Suprapubic skin (tissue), 4 donors: ENCODE data around the gene LYST. TPM values are rescaled to one million over a fixed set of nuclear protein-coding genes. Genes with fewer than 3 reads are reported as not detected.
"Not testable (repeated sequence)": the region's sequence is repeated elsewhere in the genome, so short reads cannot be mapped to it uniquely, and the experiment has no call there.

ENCODE experiments used
- DNase-seq, 2 donors: peaks; one replicate each; pipeline ENCODE4 v3.0.0-alpha.2; 2019; ENCODE audit warnings: low spot score in 2 of 2
- H3K27ac ChIP-seq: fragments of 200-600 bp; sonication (generic); one replicate; pipeline ENCODE4 v1.5.1; 2019
- H3K27me3 ChIP-seq: fragments of 200-600 bp; sonication (generic); one replicate; pipeline ENCODE4 v1.5.1; 2019
- H3K36me3 ChIP-seq: fragments of 200-600 bp; sonication (generic); one replicate; pipeline ENCODE4 v1.5.1; 2019
- H3K4me1 ChIP-seq: fragments of 200-600 bp; sonication (generic); one replicate; pipeline ENCODE4 v1.5.1; 2019
- H3K4me3 ChIP-seq: fragments of 200-600 bp; sonication (generic); one replicate; pipeline ENCODE4 v1.5.1; 2019; ENCODE audit warnings: mild to moderate bottlenecking
- H3K9me3 ChIP-seq: fragments of 200-600 bp; sonication (generic); one replicate; pipeline ENCODE4 v1.5.1; 2019
- CTCF ChIP-seq, 2 donors: fragments of 200-600 bp in 1 of 2; fragments of 450-650 bp in 1 of 2; sonication (generic) in 1 of 2; IDR thresholded peaks; one replicate each; pipeline ENCODE4 v1.5.1; 2016 to 2019; ENCODE audit warnings: antibody characterized with exemption in 2 of 2, mild to moderate bottlenecking in 1 of 2, moderate library complexity in 1 of 2
- EP300 ChIP-seq: sonication (generic); formaldehyde crosslinking; IDR thresholded peaks from one replicate; pipeline ENCODE4 v1.6.1; 2017; ENCODE audit warnings: antibody characterized with exemption
- POLR2A ChIP-seq, 2 donors: fragments of 450-650 bp; IDR thresholded peaks; one replicate each; pipeline ENCODE4 v1.6.1; 2017; ENCODE audit warnings: antibody characterized with exemption in 2 of 2, mild to moderate bottlenecking in 2 of 2, moderate library complexity in 2 of 2
- POLR2AphosphoS5 ChIP-seq, 3 donors: sonication (generic); formaldehyde crosslinking; IDR thresholded peaks; one replicate each; pipeline ENCODE4 v1.6.1; 2017; ENCODE audit warnings: antibody characterized with exemption in 3 of 3
- WGBS: methylation state at CpG from one replicate; pipeline ENCODE4 v1.1.5; 2018; 5-methylcytosine and 5-hydroxymethylcytosine counted together
- total RNA-seq, 4 donors: library from RNA; depleted of rRNA; stranded (reverse); fragments of >200 nt; gene quantifications; one replicate each; pipeline ENCODE4 v1.1.0, GENCODE V29; 2016

Gene LYST
- total RNA-seq, 4 donors from 2014 or later, result 40.1 to 118 (median 68.8) TPM

- Histone ChIP-seq H3K4me3 (no peak overlapping the region), H3K9me3 (no peaks in the 10 kb centered on the region), H3K4me1 (no peaks in the 10 kb centered on the region), H3K27me3 (no peaks in the 10 kb centered on the region), H3K27ac (no peak overlapping the region), H3K36me3 (peaks cover 52% of the 10 kb centered on the region)
- no peak for TF ChIP-seq POLR2A (IDR thresholded peaks at IDR 0.05)
- no peak for TF ChIP-seq CTCF (IDR thresholded peaks at IDR 0.05)
- no peak for TF ChIP-seq POLR2AphosphoS5 (IDR thresholded peaks at IDR 0.05)
- no peak for TF ChIP-seq EP300
- no peak for DNase-seq
Measured at GRCh38 chr1:235790123-235790522, 76.6 kb downstream of the LYST start.

- H3K9me3 ChIP-seq, H3K27me3 ChIP-seq, H3K27ac ChIP-seq, DNase-seq, H3K4me1 ChIP-seq, H3K4me3 ChIP-seq: not testable (repeated sequence)
- peaks cover 43% of the 10 kb centered on the region for H3K36me3 ChIP-seq
- WGBS, result 100% methylated on average over 8 of the region's 8 CpGs
Measured at GRCh38 chr1:235786227-235786898, 80.3 kb downstream of the LYST start.

GRCh38 chr1:235784950-235785349 is 81.8 kb downstream of the LYST start:
- 89% methylated on average over 2 of the region's 2 CpGs for WGBS
- TF ChIP-seq EP300 (no peak), POLR2AphosphoS5 (IDR thresholded peaks at IDR 0.05) (no peak)
- Histone ChIP-seq H3K27ac (no peak overlapping the region), H3K4me1 (no peaks in the 10 kb centered on the region), H3K9me3 (no peaks in the 10 kb centered on the region), H3K4me3 (no peak overlapping the region), H3K27me3 (no peaks in the 10 kb centered on the region), H3K36me3 (peaks cover 38% of the 10 kb centered on the region)
- DNase-seq, result no peak

GRCh38 chr1:235783148-235783776 is 83.4 kb downstream of the LYST start:
- H3K9me3 ChIP-seq, result no peaks in the 10 kb centered on the region
- DNase-seq, result no peak
- WGBS, result 32% methylated on average over 8 of the region's 8 CpGs
- peaks cover 35% of the 10 kb centered on the region for H3K36me3 ChIP-seq
- no peaks in the 10 kb centered on the region for H3K4me1 ChIP-seq
- H3K4me3 ChIP-seq, result no peak overlapping the region
- no peak for TF ChIP-seq CTCF (IDR thresholded peaks at IDR 0.05)
- no peak for TF ChIP-seq POLR2AphosphoS5 (IDR thresholded peaks at IDR 0.05)
- H3K27ac ChIP-seq, result no peak overlapping the region
- no peaks in the 10 kb centered on the region for H3K27me3 ChIP-seq

- H3K27me3 ChIP-seq, result no peaks in the 10 kb centered on the region
- 96% methylated on average over 2 of the region's 2 CpGs for WGBS
- H3K4me3 ChIP-seq, result no peak overlapping the region
- no peak for DNase-seq
- H3K27ac ChIP-seq, result no peak overlapping the region
- TF ChIP-seq EP300 (no peak), POLR2AphosphoS5 (IDR thresholded peaks at IDR 0.05) (no peak), POLR2A (IDR thresholded peaks at IDR 0.05) (no peak), CTCF (IDR thresholded peaks at IDR 0.05) (no peak)
- peaks cover 33% of the 10 kb centered on the region for H3K36me3 ChIP-seq
- no peaks in the 10 kb centered on the region for H3K9me3 ChIP-seq
- no peaks in the 10 kb centered on the region for H3K4me1 ChIP-seq
Measured at GRCh38 chr1:235782601-235783000, 84.1 kb downstream of the LYST start.

DNA sequence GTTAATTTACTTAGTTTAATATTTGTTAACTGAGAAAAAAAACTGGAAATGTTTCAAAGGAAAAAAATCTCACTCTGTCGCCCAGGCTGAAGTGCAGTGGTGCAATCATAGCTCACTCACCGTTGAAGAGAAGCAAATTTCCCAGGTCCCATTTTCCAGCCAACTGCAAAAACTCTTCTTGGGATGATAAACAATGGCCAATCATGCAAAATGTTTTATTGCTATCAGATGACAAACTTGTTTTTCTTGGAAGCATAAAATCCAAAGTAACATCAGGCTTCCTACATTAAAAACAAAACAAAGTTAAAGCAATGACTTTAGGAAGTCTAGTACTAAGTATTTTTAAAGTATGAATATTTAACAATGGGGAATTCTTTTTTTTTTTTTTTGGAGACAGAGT is 84.9 kb downstream of the LYST start:
- Histone ChIP-seq H3K36me3 (peaks cover 33% of the 10 kb centered on the region), H3K27me3 (no peaks in the 10 kb centered on the region), H3K4me3 (no peak overlapping the region), H3K9me3 (no peaks in the 10 kb centered on the region), H3K4me1 (no peaks in the 10 kb centered on the region), H3K27ac (no peak overlapping the region)
- 47% methylated on average over 2 of the region's 2 CpGs for WGBS
- TF ChIP-seq POLR2A (IDR thresholded peaks at IDR 0.05), result no peak
- TF ChIP-seq CTCF (IDR thresholded peaks at IDR 0.05), result no peak
- no peak for TF ChIP-seq EP300
- no peak for TF ChIP-seq POLR2AphosphoS5 (IDR thresholded peaks at IDR 0.05)
- DNase-seq, result no peak
